ENCODE measurements around the gene PLA2G4C. TPM values are rescaled to one million over a fixed set of nuclear protein-coding genes. Genes with fewer than 3 reads are reported as not detected.

The PLA2G4C gene
- total RNA-seq, 4 donors from 2014 or later, result 25.7 to 61.1 (median 51.1) TPM

GRCh38 chr19:48149430-48149829 is 38.8 kb upstream of the PLA2G4C start:
- Histone ChIP-seq H3K4me1 (no peaks in the 10 kb centered on the region), H3K27ac (no peak overlapping the region), H3K9me3 (no peaks in the 10 kb centered on the region), H3K4me3 (no peak overlapping the region), H3K27me3 (no peaks in the 10 kb centered on the region), H3K36me3 (no peaks in the 10 kb centered on the region)
- intact Hi-C loops (cut with DNase I; ENCODE audit: low total_unique reads), result no loop called here
- in situ Hi-C loops (cut with MboI; ENCODE audit: low sequenced_read_pairs in 4 of 4), result no loop called here
- DNase-seq, result no peak
- ATAC-seq, result no peak
- TF ChIP-seq CTCF (IDR thresholded peaks at IDR 0.05 in 4 of 5, conservative IDR thresholded peaks at IDR 0.05 in 1 of 5), result no peak
- TF ChIP-seq POLR2A (IDR thresholded peaks at IDR 0.05), result no peak

GRCh38 chr19:48148576-48148975 is 38.0 kb upstream of the PLA2G4C start:
- ATAC-seq, result no peak
- Histone ChIP-seq H3K9me3 (no peaks in the 10 kb centered on the region), H3K27me3 (no peaks in the 10 kb centered on the region), H3K27ac (no peak overlapping the region), H3K36me3 (no peaks in the 10 kb centered on the region), H3K4me3 (no peak overlapping the region), H3K4me1 (no peaks in the 10 kb centered on the region)
- DNase-seq, result no peak
- intact Hi-C loops (cut with DNase I; ENCODE audit: low total_unique reads) (no loop called here), in situ Hi-C loops (cut with MboI; ENCODE audit: low sequenced_read_pairs in 4 of 4) (no loop called here)
- TF ChIP-seq POLR2A (IDR thresholded peaks at IDR 0.05) (no peak), CTCF (IDR thresholded peaks at IDR 0.05 in 4 of 5, conservative IDR thresholded peaks at IDR 0.05 in 1 of 5) (no peak)

- Histone ChIP-seq H3K4me1 (no peaks in the 10 kb centered on the region), H3K9me3 (no peaks in the 10 kb centered on the region), H3K27me3 (no peaks in the 10 kb centered on the region), H3K27ac (no peak overlapping the region), H3K36me3 (no peaks in the 10 kb centered on the region), H3K4me3 (no peak overlapping the region)
- intact Hi-C loops (cut with DNase I; ENCODE audit: low total_unique reads) (no loop called here), in situ Hi-C loops (cut with MboI; ENCODE audit: low sequenced_read_pairs in 4 of 4) (no loop called here)
- TF ChIP-seq CTCF (IDR thresholded peaks at IDR 0.05 in 4 of 5, conservative IDR thresholded peaks at IDR 0.05 in 1 of 5) (no peak), POLR2A (IDR thresholded peaks at IDR 0.05) (no peak)
- no peak for ATAC-seq
- no peak for DNase-seq
Observed at GRCh38 chr19:48147597-48148175, 37.1 kb upstream of the PLA2G4C start.

GRCh38 chr19:48139053-48139452 is 28.4 kb upstream of the PLA2G4C start:
- intact Hi-C loops (cut with DNase I; ENCODE audit: low total_unique reads) (no loop called here), in situ Hi-C loops (cut with MboI; ENCODE audit: low sequenced_read_pairs in 4 of 4) (no loop called here)
- no peaks in the 10 kb centered on the region for H3K4me1 ChIP-seq
- TF ChIP-seq POLR2A (IDR thresholded peaks at IDR 0.05), result no peak
- TF ChIP-seq CTCF (IDR thresholded peaks at IDR 0.05 in 4 of 5, conservative IDR thresholded peaks at IDR 0.05 in 1 of 5), result no peak
- DNase-seq, result no peak
- H3K9me3 ChIP-seq, result no peaks in the 10 kb centered on the region
- no peak overlapping the region for H3K4me3 ChIP-seq
- ATAC-seq, result no peak
- no peaks in the 10 kb centered on the region for H3K27me3 ChIP-seq
- no peaks in the 10 kb centered on the region for H3K36me3 ChIP-seq
- H3K27ac ChIP-seq, result no peak overlapping the region

GRCh38 chr19:48137411-48137810 is 26.8 kb upstream of the PLA2G4C start:
- no peak for DNase-seq
- in situ Hi-C loops (cut with MboI; ENCODE audit: low sequenced_read_pairs in 4 of 4), result no loop called here
- H3K27ac ChIP-seq, result no peak overlapping the region
- no peaks in the 10 kb centered on the region for H3K27me3 ChIP-seq
- H3K36me3 ChIP-seq, result no peaks in the 10 kb centered on the region
- H3K4me3 ChIP-seq, result no peak overlapping the region
- H3K9me3 ChIP-seq, result no peaks in the 10 kb centered on the region
- intact Hi-C loops (cut with DNase I; ENCODE audit: low total_unique reads), result no loop called here
- TF ChIP-seq CTCF (IDR thresholded peaks at IDR 0.05 in 4 of 5, conservative IDR thresholded peaks at IDR 0.05 in 1 of 5), result no peak
- no peak for TF ChIP-seq POLR2A (IDR thresholded peaks at IDR 0.05)
- ATAC-seq, result no peak
- H3K4me1 ChIP-seq, result no peaks in the 10 kb centered on the region

All from gastrocnemius medialis (tissue), 4 donors.